A549 (cell line): Measurements from ENCODE around the gene PLAC8. TPM values are rescaled to one million over a fixed set of nuclear protein-coding genes. Genes with fewer than 3 reads are reported as not detected.

ENCODE experiments used
- ATAC-seq, 2 experiments: fragments of 200-7000 bp in 1 of 2; fragments of >200 bp in 1 of 2; cut with Nextera tagmentation in 1 of 2; cut with Tn5 transposase in 1 of 2; 3 replicates each; pipeline versions ENCODE4 v1.8.0 to v1.9.1; 2018 to 2020; ENCODE audit warnings: mild to moderate bottlenecking in 1 of 2, moderate library complexity in 1 of 2
- CTCF ChIA-PET: fragments of 300-600 bp; sonication (Branson Sonifier 250); formaldehyde crosslinking; extraction: SDS; loops from one replicate; lab custom pipeline; 2021; ENCODE audit warnings: antibody characterized with exemption, inconsistent platforms; lab: Yijun Ruan, JAX
- POLR2A ChIA-PET: fragments of 350-600 bp; formaldehyde crosslinking; extraction: SDS; loops from one replicate; lab custom pipeline; 2021; ENCODE audit warnings: antibody characterized with exemption, inconsistent platforms; lab: Yijun Ruan, JAX
- DNase-seq, 2 experiments: peaks; one replicate each; pipeline versions ENCODE4 v3.0.0 to v3.0.0-alpha.2; 2011 to 2016; ENCODE audit warnings: low read depth in 1 of 2, low spot score in 1 of 2
- FAIRE-seq: peaks from 2 replicates; lab custom pipeline; 2011; peaks lifted over from hg19 to GRCh38; lab: Jason Lieb, UNC
- H3K27ac ChIP-seq, 2 experiments: fragments of >200 bp; sonication (Bioruptor Twin); formaldehyde crosslinking; 3 replicates each; pipeline ENCODE4 v1.5.1; 2016 to 2017
- H3K4me1 ChIP-seq: fragments of >200 bp; sonication (Bioruptor Twin); formaldehyde crosslinking; 3 replicates; pipeline ENCODE4 v1.6.1; 2016
- H3K4me2 ChIP-seq: fragments of >200 bp; sonication (Bioruptor Twin); formaldehyde crosslinking; 3 replicates; pipeline ENCODE4 v1.6.1; 2016
- H3K4me3 ChIP-seq: fragments of >200 bp; sonication (Bioruptor Twin); formaldehyde crosslinking; 3 replicates; pipeline ENCODE4 v1.5.1; 2016
- H3K9me3 ChIP-seq: fragments of >200 bp; sonication (Bioruptor Twin); formaldehyde crosslinking; 3 replicates; pipeline ENCODE4 v1.6.1; 2016
- CBX2 ChIP-seq: fragments of 200-600 bp; sonication (generic); IDR thresholded peaks from 2 replicates; pipeline ENCODE4 v1.6.1; 2016; ENCODE audit warnings: low read depth, mild to moderate bottlenecking, borderline replicate concordance
- CEBPB ChIP-seq, 2 experiments: fragments of >200 bp in 1 of 2; sonication (Bioruptor Twin) in 1 of 2; formaldehyde crosslinking in 1 of 2; IDR thresholded peaks; 2 replicates each; pipeline ENCODE4 v1.6.1; 2012 to 2016
- CHD2 ChIP-seq: fragments of 150-350 bp; IDR thresholded peaks from 2 replicates; pipeline ENCODE4 v1.6.1; 2014; ENCODE audit warnings: low read length; ENCODE audit not compliant: partially characterized antibody
- CTCF ChIP-seq: fragments of >200 bp; sonication (Bioruptor Twin); formaldehyde crosslinking; IDR thresholded peaks from 3 replicates; pipeline ENCODE4 v1.5.1; 2016
- EHF ChIP-seq: fragments of 250-450 bp; sonication (Bioruptor Pico); IDR thresholded peaks from 2 replicates; pipeline ENCODE4 v1.5.0; 2020; ENCODE audit warnings: mild to moderate bottlenecking
- EHMT2 ChIP-seq: fragments of 200-600 bp; sonication (generic); IDR thresholded peaks from 2 replicates; pipeline ENCODE4 v1.6.1; 2016; ENCODE audit warnings: antibody characterized with exemption, low read depth, mild to moderate bottlenecking, moderate library complexity
- EP300 ChIP-seq, 2 experiments: fragments of >200 bp; sonication (Bioruptor Twin); formaldehyde crosslinking; IDR thresholded peaks; 2 replicates in 1 of 2; 3 replicates in 1 of 2; pipeline ENCODE4 v1.6.1; 2016 to 2017
- FOSB ChIP-seq: fragments of 250-450 bp; sonication (Bioruptor Pico); IDR thresholded peaks from 2 replicates; pipeline ENCODE4 v1.5.0; 2020; ENCODE audit warnings: mild to moderate bottlenecking, moderate library complexity
- FOSL2 ChIP-seq, 2 experiments: fragments of 450-650 bp in 1 of 2; fragments of >200 bp in 1 of 2; sonication (Bioruptor Twin) in 1 of 2; formaldehyde crosslinking; IDR thresholded peaks; 2 replicates each; pipeline versions ENCODE4 v1.5.0 to v1.6.1; 2016 to 2020; ENCODE audit warnings: mild to moderate bottlenecking in 1 of 2, moderate library complexity in 1 of 2
- GATA3 ChIP-seq: IDR thresholded peaks from 2 replicates; pipeline ENCODE4 v1.6.1; 2012; ENCODE audit warnings: borderline replicate concordance
- HES2 ChIP-seq: fragments of >200 bp; sonication (Bioruptor Twin); formaldehyde crosslinking; IDR thresholded peaks from 2 replicates; pipeline ENCODE4 v1.6.1; 2016
- HEYL ChIP-seq: fragments of 250-450 bp; sonication (Bioruptor Pico); IDR thresholded peaks from 2 replicates; pipeline ENCODE4 v1.8.0; 2021; ENCODE audit warnings: mild to moderate bottlenecking, moderate library complexity
- HMGXB4 ChIP-seq: fragments of 250-450 bp; sonication (Bioruptor Pico); IDR thresholded peaks from 2 replicates; pipeline ENCODE4 v1.5.0; 2021; ENCODE audit warnings: mild to moderate bottlenecking, moderate library complexity, borderline replicate concordance
- HOXA7 ChIP-seq: fragments of 250-450 bp; sonication (Bioruptor Pico); IDR thresholded peaks from 2 replicates; pipeline ENCODE4 v1.5.0; 2020; ENCODE audit warnings: mild to moderate bottlenecking, moderate library complexity
- JUNB ChIP-seq: fragments of >200 bp; sonication (Bioruptor Twin); formaldehyde crosslinking; IDR thresholded peaks from 2 replicates; pipeline ENCODE4 v1.6.1; 2016
- KDM1A ChIP-seq: fragments of 200-600 bp; sonication (generic); IDR thresholded peaks from 2 replicates; pipeline ENCODE4 v1.6.1; 2016; ENCODE audit warnings: low read depth, mild to moderate bottlenecking
- KDM5A ChIP-seq: fragments of 200-600 bp; sonication (generic); IDR thresholded peaks from 2 replicates; pipeline ENCODE4 v1.6.1; 2016; ENCODE audit warnings: antibody characterized with exemption, mild to moderate bottlenecking
- MAFK ChIP-seq: fragments of 450-650 bp; IDR thresholded peaks from 2 replicates; pipeline ENCODE4 v1.6.1; 2014; ENCODE audit not compliant: partially characterized antibody
- MAZ ChIP-seq: fragments of 150-350 bp; IDR thresholded peaks from 2 replicates; pipeline ENCODE4 v1.6.1; 2014; ENCODE audit warnings: antibody characterized with exemption, low read depth, low read length, borderline replicate concordance
- NPAS2 ChIP-seq: fragments of 250-450 bp; sonication (Bioruptor Pico); IDR thresholded peaks from 2 replicates; pipeline ENCODE4 v1.8.0; 2022; ENCODE audit warnings: mild to moderate bottlenecking, moderate library complexity, borderline replicate concordance
- PBX3 ChIP-seq: IDR thresholded peaks from 2 replicates; pipeline ENCODE4 v1.6.1; 2012
- POLR2A ChIP-seq: IDR thresholded peaks from 2 replicates; pipeline ENCODE4 v1.6.1; 2012; ENCODE audit warnings: mild to moderate bottlenecking, low read length
- POLR2AphosphoS2 ChIP-seq: conservative IDR thresholded peaks from 2 replicates; pipeline ENCODE4 v1.6.1; 2012; ENCODE audit warnings: low read length, improper control_type of control experiment, inconsistent platforms
- RARB ChIP-seq: fragments of 250-450 bp; sonication (Bioruptor Pico); IDR thresholded peaks from 2 replicates; pipeline ENCODE4 v1.8.0; 2021; ENCODE audit warnings: mild to moderate bottlenecking, moderate library complexity
- ZC3H11A ChIP-seq: fragments of 450-650 bp; IDR thresholded peaks from 2 replicates; pipeline ENCODE4 v1.6.1; 2014; ENCODE audit warnings: antibody characterized with exemption, mild to moderate bottlenecking
- WGBS: methylation state at CpG from one replicate; pipeline ENCODE4 v1.1.6; 2017; ENCODE audit errors: missing lambda C conversion rate; 5-methylcytosine and 5-hydroxymethylcytosine counted together
- polyA plus RNA-seq, 4 experiments: library from polyadenylated mRNA; depleted of rRNA in 3 of 4; stranded (reverse); fragments of >200 nt; fragmentation: RNase III in 1 of 4; extraction: RNeasy Plus Mini Kit Qiagen cat#74134 plus additional on column Dnase treatment in 1 of 4; gene quantifications; 2 replicates in 3 of 4; 3 replicates in 1 of 4; pipeline ENCODE4 v1.2.3, GENCODE V29; 2011 to 2017

Gene PLAC8
- polyA plus RNA-seq, 2 of the 4 experiments (the other 2 are of a cell fraction) = 1.6 to 8.0 TPM

GRCh38 chr4:83128240-83128929, 13.9 kb upstream of the PLAC8 start:
- no peak overlapping the region for H3K4me2 ChIP-seq
- 0 out of 4 replicates have a peak, but pooled peaks of 1 of the 2 experiments have one; percentile 32 for TF ChIP-seq CEBPB (IDR thresholded peaks at IDR 0.05)
- no peak for TF ChIP-seq CTCF
- TF ChIP-seq FOSL2 (IDR thresholded peaks at IDR 0.05) = no peak
- TF ChIP-seq FOSL2 (CRISPR knock-in tag; IDR thresholded peaks at IDR 0.05) = peak; percentile 34; the same call in 1 of the 2 replicates
- TF ChIP-seq, all 56 proteins: peak for 2
- peak; percentile 40 to 54; a peak in 2 of 6 replicates for ATAC-seq
- Histone ChIP-seq H3K4me3 (no peak overlapping the region), H3K9me3 (no peaks in the 10 kb centered on the region), H3K27ac (0 out of 6 replicates have a peak overlapping the region, but pooled peaks of 1 of the 2 experiments have one; percentile 23), H3K4me1 (0 out of 3 replicates have a peak, but pooled peaks cover 4% of the 10 kb centered on the region)
- 62% methylated on average over 5 of the region's 5 CpGs for WGBS
- no peak for FAIRE-seq
- CTCF ChIA-PET = no interaction called here
- DNase-seq = peak in 1 of 2 experiments; percentile 28
- POLR2A ChIA-PET = no interaction called here

GRCh38 chr4:83125738-83126141, 11.2 kb upstream of the PLAC8 start:
- no peak overlapping the region for H3K27ac ChIP-seq
- TF ChIP-seq JUNB (no peak), NPAS2 (CRISPR knock-in tag) (no peak), GATA3 (no peak), KDM5A (no peak), FOSB (CRISPR knock-in tag) (no peak), KDM1A (no peak), FOSL2 (IDR thresholded peaks at IDR 0.05) (no peak), FOSL2 (CRISPR knock-in tag; IDR thresholded peaks at IDR 0.05) (no peak), HOXA7 (CRISPR knock-in tag) (no peak), CHD2 (no peak), EHF (CRISPR knock-in tag) (no peak), POLR2A (no peak), ZC3H11A (no peak), EHMT2 (no peak), MAZ (no peak)
- TF ChIP-seq, all 56 proteins: peak for 0
- WGBS = 66% methylated on average over 9 of the region's 9 CpGs
- ChIA-PET POLR2A (no interaction called here), CTCF (interaction anchor here (0.6 to 0.9 kb wide), 2 partner anchors 15 to 283 kb away, joined by 3 read pairs; no protein-coding TSS in a partner anchor)
- no peak overlapping the region for H3K4me3 ChIP-seq
- peaks cover 6% of the 10 kb centered on the region; the same call in 2 of the 3 replicates for H3K9me3 ChIP-seq
- DNase-seq (no peak), ATAC-seq (no peak), FAIRE-seq (no peak)
- 0 out of 3 replicates have a peak, but pooled peaks cover 4% of the 10 kb centered on the region for H3K4me1 ChIP-seq
- H3K4me2 ChIP-seq = no peak overlapping the region

- FAIRE-seq = no peak
- POLR2A ChIA-PET = interaction anchor here (1.2 kb wide), 1 partner anchor 14 kb away, joined by 3 read pairs; no protein-coding TSS in a partner anchor
- no peak for ATAC-seq
- H3K9me3 ChIP-seq = peaks cover 6% of the 10 kb centered on the region; the same call in 2 of the 3 replicates
- H3K4me1 ChIP-seq = 0 out of 3 replicates have a peak, but pooled peaks cover 4% of the 10 kb centered on the region
- no peak overlapping the region for H3K4me3 ChIP-seq
- no peak overlapping the region for H3K4me2 ChIP-seq
- CTCF ChIA-PET = interaction anchor here (2.1 kb wide), 1 partner anchor 14 kb away, joined by 7 read pairs; no protein-coding TSS in a partner anchor
- WGBS = 53% methylated on average over 10 of the region's 10 CpGs
- no peak overlapping the region for H3K27ac ChIP-seq
- DNase-seq = no peak
- no peak for TF ChIP-seq CBX2
- TF ChIP-seq HES2 = no peak
- no peak for TF ChIP-seq HMGXB4 (CRISPR knock-in tag)
- no peak for TF ChIP-seq EP300 (IDR thresholded peaks at IDR 0.05)
- TF ChIP-seq POLR2AphosphoS2 = no peak
- TF ChIP-seq MAFK = no peak
- TF ChIP-seq HEYL (CRISPR knock-in tag) = no peak
- TF ChIP-seq PBX3 = no peak
- no peak for TF ChIP-seq RARB (CRISPR knock-in tag)
These were observed 9.7 kb upstream of the PLAC8 start for GRCh38 chr4:83124111-83124780.
